ENCODE measurements around the gene CP. TPM values are rescaled to one million over a fixed set of nuclear protein-coding genes. Genes with fewer than 3 reads are reported as not detected.

CP gene
- total RNA-seq, 6 experiments from 2014 or later, result 1,086 to 3,257 (median 1,852) TPM

DNA sequence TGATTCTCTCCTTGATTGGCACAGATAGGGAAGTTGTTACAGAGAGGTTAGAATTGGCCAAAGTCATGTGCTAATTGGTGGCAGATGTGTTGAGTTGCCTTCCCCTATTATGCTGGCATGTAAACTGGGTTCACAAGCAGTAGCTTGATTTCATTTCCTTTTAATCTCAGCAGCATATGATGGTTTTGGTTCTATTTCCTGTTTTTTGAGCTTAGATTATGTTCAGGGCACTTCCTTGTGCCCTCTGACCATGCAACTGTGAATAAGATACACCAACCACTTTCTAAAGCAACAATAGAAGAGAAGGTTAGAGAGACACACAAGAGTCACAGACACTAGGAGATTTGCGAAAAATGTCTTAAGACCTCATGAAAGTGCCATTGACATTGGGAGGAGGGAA is 75.7 kb downstream of the CP start:
- H3K36me3 ChIP-seq, result no peaks in the 10 kb centered on the region
- H3K27ac ChIP-seq, result no peak overlapping the region
- no peak overlapping the region for H3K4me3 ChIP-seq
- H3K27me3 ChIP-seq, result no peaks in the 10 kb centered on the region
- no peak for DNase-seq
- H3K9me3 ChIP-seq, result no peaks in the 10 kb centered on the region
- H3K4me1 ChIP-seq, result no peaks in the 10 kb centered on the region
- 50% methylated on average over 1 of the region's 1 CpG for WGBS (ENCODE audit: insufficient coverage, low coverage, low lambda C conversion rate, missing lambda C conversion rate)
- ATAC-seq, result peak; percentile 63 to 82 (median 74)
- no peak for TF ChIP-seq POLR2A (IDR thresholded peaks at IDR 0.05)
- TF ChIP-seq, protein P1, sequence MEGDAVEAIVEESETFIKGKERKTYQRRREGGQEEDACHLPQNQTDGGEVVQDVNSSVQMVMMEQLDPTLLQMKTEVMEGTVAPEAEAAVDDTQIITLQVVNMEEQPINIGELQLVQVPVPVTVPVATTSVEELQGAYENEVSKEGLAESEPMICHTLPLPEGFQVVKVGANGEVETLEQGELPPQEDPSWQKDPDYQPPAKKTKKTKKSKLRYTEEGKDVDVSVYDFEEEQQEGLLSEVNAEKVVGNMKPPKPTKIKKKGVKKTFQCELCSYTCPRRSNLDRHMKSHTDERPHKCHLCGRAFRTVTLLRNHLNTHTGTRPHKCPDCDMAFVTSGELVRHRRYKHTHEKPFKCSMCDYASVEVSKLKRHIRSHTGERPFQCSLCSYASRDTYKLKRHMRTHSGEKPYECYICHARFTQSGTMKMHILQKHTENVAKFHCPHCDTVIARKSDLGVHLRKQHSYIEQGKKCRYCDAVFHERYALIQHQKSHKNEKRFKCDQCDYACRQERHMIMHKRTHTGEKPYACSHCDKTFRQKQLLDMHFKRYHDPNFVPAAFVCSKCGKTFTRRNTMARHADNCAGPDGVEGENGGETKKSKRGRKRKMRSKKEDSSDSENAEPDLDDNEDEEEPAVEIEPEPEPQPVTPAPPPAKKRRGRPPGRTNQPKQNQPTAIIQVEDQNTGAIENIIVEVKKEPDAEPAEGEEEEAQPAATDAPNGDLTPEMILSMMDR (IDR thresholded peaks at IDR 0.05), result no peak
- intact Hi-C loops (cut with DNase I), result no loop called here

- DNase-seq (no peak), ATAC-seq (peak in 3 of 4 donors; percentile 20 to 65 (median 46))
- intact Hi-C loops (cut with DNase I), result no loop called here
- Histone ChIP-seq H3K4me3 (no peak overlapping the region), H3K9me3 (no peaks in the 10 kb centered on the region), H3K27ac (no peak overlapping the region), H3K4me1 (no peaks in the 10 kb centered on the region), H3K27me3 (no peaks in the 10 kb centered on the region), H3K36me3 (no peaks in the 10 kb centered on the region)
- TF ChIP-seq POLR2A (IDR thresholded peaks at IDR 0.05), result peak; percentile 12
- TF ChIP-seq, protein P1 (IDR thresholded peaks at IDR 0.05), result no peak
- 77% methylated on average over 2 of the region's 2 CpGs for WGBS (ENCODE audit: insufficient coverage, low coverage, low lambda C conversion rate, missing lambda C conversion rate)
Observed at GRCh38 chr3:149145356-149145755, 76.3 kb downstream of the CP start.

DNA sequence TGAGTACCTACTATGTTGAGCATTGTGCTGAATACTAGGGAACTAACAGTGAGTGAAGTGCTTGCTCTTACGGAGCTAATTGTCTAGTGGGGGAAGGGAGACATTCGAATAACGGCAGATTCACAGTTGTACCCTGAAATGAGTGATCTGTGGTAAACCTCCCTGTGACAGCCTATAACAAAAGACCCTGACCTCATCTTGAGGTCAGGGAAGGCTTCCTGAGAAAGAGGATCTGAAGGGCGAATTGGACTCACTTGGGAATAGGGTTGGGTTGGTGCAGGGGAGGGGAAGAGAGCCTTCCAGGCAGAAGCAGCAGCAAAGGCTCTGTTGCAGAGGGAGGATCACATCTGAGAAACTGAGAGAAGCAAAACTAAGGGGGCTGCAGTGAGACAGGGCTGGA is 78.9 kb downstream of the CP start:
- ATAC-seq, result no peak
- intact Hi-C loops (cut with DNase I), result no loop called here
- no peaks in the 10 kb centered on the region for H3K9me3 ChIP-seq
- H3K27me3 ChIP-seq, result no peaks in the 10 kb centered on the region
- TF ChIP-seq, protein P1 (IDR thresholded peaks at IDR 0.05), result no peak
- TF ChIP-seq POLR2A (IDR thresholded peaks at IDR 0.05), result no peak
- no peak overlapping the region for H3K27ac ChIP-seq
- DNase-seq, result no peak
- WGBS (ENCODE audit: insufficient coverage, low coverage, low lambda C conversion rate, missing lambda C conversion rate), result 69% methylated on average over 4 of the region's 4 CpGs
- no peaks in the 10 kb centered on the region for H3K36me3 ChIP-seq
- H3K4me3 ChIP-seq, result no peak overlapping the region
- H3K4me1 ChIP-seq, result no peaks in the 10 kb centered on the region

GRCh38 chr3:149134575-149134974 is 87.1 kb downstream of the CP start:
- intact Hi-C loops (cut with DNase I), result no loop called here
- no peak for DNase-seq
- peak; percentile 33 to 66 (median 54) for ATAC-seq
- H3K9me3 ChIP-seq, result no peaks in the 10 kb centered on the region
- H3K4me1 ChIP-seq, result peaks cover 0 to 27% (median 2%) of the 10 kb centered on the region in 4 donors
- no peaks in the 10 kb centered on the region for H3K27me3 ChIP-seq
- no peak for TF ChIP-seq POLR2A (IDR thresholded peaks at IDR 0.05)
- TF ChIP-seq, protein P1 (IDR thresholded peaks at IDR 0.05), result no peak
- H3K27ac ChIP-seq, result no peak overlapping the region
- no peak overlapping the region for H3K4me3 ChIP-seq
- 13% methylated on average over 3 of the region's 3 CpGs for WGBS (ENCODE audit: insufficient coverage, low coverage, low lambda C conversion rate, missing lambda C conversion rate)
- no peaks in the 10 kb centered on the region for H3K36me3 ChIP-seq

- Histone ChIP-seq H3K4me1 (peaks cover 0 to 33% (median 2%) of the 10 kb centered on the region in 4 donors), H3K4me3 (no peak overlapping the region), H3K27me3 (no peaks in the 10 kb centered on the region), H3K36me3 (no peaks in the 10 kb centered on the region), H3K27ac (peak overlapping the region in 1 of 3 donors; percentile 1), H3K9me3 (no peaks in the 10 kb centered on the region)
- intact Hi-C loops (cut with DNase I), result no loop called here
- ATAC-seq (no peak), DNase-seq (no peak)
- TF ChIP-seq POLR2A (IDR thresholded peaks at IDR 0.05), result no peak
- TF ChIP-seq, protein P1 (IDR thresholded peaks at IDR 0.05), result no peak
- WGBS (ENCODE audit: insufficient coverage, low coverage, low lambda C conversion rate, missing lambda C conversion rate), result 45% methylated on average over 4 of the region's 4 CpGs
Observed at GRCh38 chr3:149131589-149131988, 90.0 kb downstream of the CP start.

Data from right lobe of liver (tissue), 6 donors.